Adrenal gland (tissue), 12 donors: Measurements from ENCODE around the gene GPC6. TPM values are rescaled to one million over a fixed set of nuclear protein-coding genes. Genes with fewer than 3 reads are reported as not detected.

Experiments
- DNase-seq, 7 donors: peaks; one replicate each; pipeline ENCODE4 v3.0.0-alpha.2; 2019 to 2020
- H3K27ac ChIP-seq, 5 donors: fragments of 200-600 bp; sonication (generic) in 4 of 5; 1 replicate in 3 of 5; 2 replicates in 2 of 5; pipeline versions ENCODE4 v1.5.1 to v1.8.0; 2016 to 2020; ENCODE audit warnings: mild to moderate bottlenecking in 1 of 5
- H3K27me3 ChIP-seq: fragments of 200-600 bp; 2 replicates; pipeline ENCODE4 v1.8.0; 2021
- H3K36me3 ChIP-seq, 2 donors: fragments of 200-600 bp; replicated peaks in 1 of 2; 1 replicate in 1 of 2; 2 replicates in 1 of 2; pipeline versions ENCODE4 v1.5.1 to v1.8.0; 2018 to 2022
- H3K4me1 ChIP-seq, 2 donors: fragments of 200-600 bp; replicated peaks in 1 of 2; 1 replicate in 1 of 2; 2 replicates in 1 of 2; pipeline versions ENCODE4 v1.5.1 to v1.8.0; 2018 to 2021
- H3K4me3 ChIP-seq, 4 donors: fragments of 200-600 bp; sonication (generic) in 3 of 4; one replicate each; pipeline ENCODE4 v1.5.1; 2016 to 2018
- H3K9me3 ChIP-seq, 3 donors: fragments of 200-600 bp; sonication (generic) in 1 of 3; replicated peaks in 1 of 3; 1 replicate in 2 of 3; 2 replicates in 1 of 3; pipeline versions ENCODE4 v1.5.1 to v1.8.0; 2016 to 2021
- POLR2A ChIP-seq, 2 donors: fragments of 450-650 bp; IDR thresholded peaks; one replicate each; pipeline ENCODE4 v1.6.1; 2017; ENCODE audit warnings: antibody characterized with exemption in 2 of 2, mild to moderate bottlenecking in 2 of 2, moderate library complexity in 1 of 2
- WGBS, 4 donors: extraction: QIAGEN DNeasy Blood & Tissue Kit in 2 of 4; methylation state at CpG; one replicate each; pipeline versions ENCODE4 v1.1.5 to v1.1.7; 2013 to 2017; 5-methylcytosine and 5-hydroxymethylcytosine counted together
- intact Hi-C, 2 donors: fragments of 100-400 bp; cut with DNase I; formaldehyde crosslinking; loops; one replicate each; pipeline versions ENCODE4 v1.14.1 to v1.15.0; 2022 to 2023
- polyA plus RNA-seq, 3 donors: library from polyadenylated mRNA; stranded (reverse); fragments of 200-250 nt in 2 of 3; fragments of 350-450 nt in 1 of 3; fragmentation: Illumina TruSeq in 1 of 3; extraction: RNeasy Lipid Tissue Mini Kit (QIAGEN cat#74804) in 1 of 3; gene quantifications; one replicate each; pipeline ENCODE4 v1.2.3, GENCODE V29; 2013 to 2014
- total RNA-seq, 9 donors: library from RNA; depleted of rRNA in 4 of 9; stranded (reverse); fragments of >200 nt in 4 of 9; fragments of 120-200 nt in 1 of 9; fragmentation: NEBNext Ultra II Directional in 1 of 9; extraction: Animal tissue kit (Norgen Biotek cat#: 25700) in 1 of 9; gene quantifications; one replicate each; pipeline versions ENCODE4 v1.1.0 to v1.2.4, GENCODE V29; 2013 to 2023
- TF ChIP-seq, protein P1 (sequence below), 6 experiments: fragments of 450-650 bp in 4 of 6; fragments of 200-600 bp in 2 of 6; sonication (generic) in 1 of 6; IDR thresholded peaks; 1 replicate in 5 of 6; 2 replicates in 1 of 6; pipeline versions ENCODE4 v1.5.1 to v1.8.0; 2016 to 2021; ENCODE audit warnings: antibody characterized with exemption in 6 of 6, mild to moderate bottlenecking in 2 of 6, moderate library complexity in 1 of 6
- donor health status: healthy with polysubstance abuse.
- donor health status: Bipolar disorder and iron deficiency.
- donor health status: DM: yes; HTN: yes; CAD: no.
- donor health status: DM: no; HTN: no; CAD: no.
- donor health status: DM: no; HTN: no; CAD: no.
- donor health status: DM: yes; HTN: yes; CAD: no.

The GPC6 gene
- total and polyA plus RNA-seq, 12 donors, result 0.37 to 62.3 (median 2.5) TPM

DNA sequence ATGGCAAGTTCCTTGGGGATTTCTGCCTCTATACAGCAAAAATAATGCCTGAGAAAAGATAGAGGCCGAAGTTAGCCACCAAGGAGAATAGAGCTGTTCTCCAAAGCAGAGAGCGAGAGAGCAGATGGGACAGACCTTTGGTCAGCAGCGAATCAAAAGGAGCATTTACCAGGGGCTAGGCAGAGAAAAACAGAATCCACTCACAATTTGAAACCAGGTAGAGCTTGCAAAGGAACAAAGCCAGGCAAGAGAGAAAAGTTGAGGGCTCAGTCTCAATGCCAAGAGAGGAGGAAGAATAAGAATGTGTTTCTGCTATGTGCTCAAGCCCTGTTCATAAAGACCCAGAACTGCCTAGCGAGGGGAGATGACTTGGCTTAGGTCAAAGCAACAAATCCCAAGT is 1140.1 kb downstream of the GPC6 start:
- no peak for DNase-seq
- no peak overlapping the region for H3K4me3 ChIP-seq
- no peaks in the 10 kb centered on the region for H3K36me3 ChIP-seq
- intact Hi-C loops, result no loop called here
- H3K4me1 ChIP-seq, result no peaks in the 10 kb centered on the region
- TF ChIP-seq POLR2A (IDR thresholded peaks at IDR 0.05), result no peak
- TF ChIP-seq, protein P1, sequence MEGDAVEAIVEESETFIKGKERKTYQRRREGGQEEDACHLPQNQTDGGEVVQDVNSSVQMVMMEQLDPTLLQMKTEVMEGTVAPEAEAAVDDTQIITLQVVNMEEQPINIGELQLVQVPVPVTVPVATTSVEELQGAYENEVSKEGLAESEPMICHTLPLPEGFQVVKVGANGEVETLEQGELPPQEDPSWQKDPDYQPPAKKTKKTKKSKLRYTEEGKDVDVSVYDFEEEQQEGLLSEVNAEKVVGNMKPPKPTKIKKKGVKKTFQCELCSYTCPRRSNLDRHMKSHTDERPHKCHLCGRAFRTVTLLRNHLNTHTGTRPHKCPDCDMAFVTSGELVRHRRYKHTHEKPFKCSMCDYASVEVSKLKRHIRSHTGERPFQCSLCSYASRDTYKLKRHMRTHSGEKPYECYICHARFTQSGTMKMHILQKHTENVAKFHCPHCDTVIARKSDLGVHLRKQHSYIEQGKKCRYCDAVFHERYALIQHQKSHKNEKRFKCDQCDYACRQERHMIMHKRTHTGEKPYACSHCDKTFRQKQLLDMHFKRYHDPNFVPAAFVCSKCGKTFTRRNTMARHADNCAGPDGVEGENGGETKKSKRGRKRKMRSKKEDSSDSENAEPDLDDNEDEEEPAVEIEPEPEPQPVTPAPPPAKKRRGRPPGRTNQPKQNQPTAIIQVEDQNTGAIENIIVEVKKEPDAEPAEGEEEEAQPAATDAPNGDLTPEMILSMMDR (IDR thresholded peaks at IDR 0.05), result no peak
- whole genome bisulfite sequencing, 4 donors, result 91 to 96% (median 92%) methylated on average over 4 of the region's 4 CpGs
- no peaks in the 10 kb centered on the region for H3K27me3 ChIP-seq
- H3K27ac ChIP-seq, result no peak overlapping the region
- no peaks in the 10 kb centered on the region for H3K9me3 ChIP-seq

DNA sequence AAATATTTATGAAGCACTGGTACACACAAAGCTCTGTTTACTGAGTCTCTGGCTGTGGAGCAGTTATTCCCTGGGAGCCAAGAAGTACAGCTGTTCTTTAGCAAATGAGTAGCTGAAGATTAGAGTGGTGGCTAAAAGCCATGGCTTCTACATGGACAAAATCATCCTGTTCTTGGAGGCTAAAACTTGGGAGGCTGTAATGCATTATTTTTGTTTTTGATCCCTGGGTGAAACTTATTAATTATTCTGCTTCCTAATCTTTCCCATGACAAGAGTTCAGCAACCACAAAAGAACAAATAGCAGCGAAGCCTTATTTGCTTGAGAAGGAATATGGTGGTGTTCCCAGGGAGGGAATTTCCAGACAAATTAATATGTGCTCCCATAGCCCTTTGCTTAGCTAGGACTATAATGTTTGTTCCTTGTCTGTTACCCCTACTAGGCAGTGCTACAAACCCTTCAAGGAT is 1143.4 kb downstream of the GPC6 start:
- 65 to 90% (median 80%) methylated on average over 1 of the region's 1 CpG for WGBS, 4 donors
- Histone ChIP-seq H3K9me3 (no peaks in the 10 kb centered on the region), H3K4me3 (no peak overlapping the region), H3K36me3 (no peaks in the 10 kb centered on the region), H3K27me3 (no peaks in the 10 kb centered on the region), H3K4me1 (no peaks in the 10 kb centered on the region), H3K27ac (no peak overlapping the region)
- no peak for TF ChIP-seq POLR2A (IDR thresholded peaks at IDR 0.05)
- TF ChIP-seq, protein P1 (IDR thresholded peaks at IDR 0.05), result no peak
- DNase-seq, result peak in 3 of 7 donors; percentile 9 to 55 (median 16)
- intact Hi-C loops, result no loop called here

DNA sequence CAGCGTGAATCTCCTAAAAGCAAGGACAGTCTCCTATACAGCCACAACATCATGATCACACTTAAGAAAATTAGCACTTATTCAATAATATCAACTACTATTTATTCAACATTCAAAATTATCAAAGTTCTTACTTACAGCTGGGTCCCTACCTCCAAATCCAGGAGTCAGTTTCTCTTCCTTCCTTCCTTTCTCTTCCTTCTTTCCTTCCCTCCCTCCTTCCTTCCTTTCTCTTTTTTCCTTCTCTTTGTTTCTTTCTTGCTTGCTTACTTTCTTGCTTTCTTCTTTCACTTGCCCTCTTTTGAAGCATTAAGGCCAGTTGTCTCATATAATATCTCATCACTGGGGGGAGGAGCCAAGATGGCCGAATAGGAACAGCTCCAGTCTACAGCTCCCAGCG is 1145.2 kb downstream of the GPC6 start:
- intact Hi-C loops, result no loop called here
- H3K27me3 ChIP-seq, result no peaks in the 10 kb centered on the region
- WGBS, 4 donors, result 83 to 95% (median 89%) methylated on average over 3 of the region's 3 CpGs

DNA sequence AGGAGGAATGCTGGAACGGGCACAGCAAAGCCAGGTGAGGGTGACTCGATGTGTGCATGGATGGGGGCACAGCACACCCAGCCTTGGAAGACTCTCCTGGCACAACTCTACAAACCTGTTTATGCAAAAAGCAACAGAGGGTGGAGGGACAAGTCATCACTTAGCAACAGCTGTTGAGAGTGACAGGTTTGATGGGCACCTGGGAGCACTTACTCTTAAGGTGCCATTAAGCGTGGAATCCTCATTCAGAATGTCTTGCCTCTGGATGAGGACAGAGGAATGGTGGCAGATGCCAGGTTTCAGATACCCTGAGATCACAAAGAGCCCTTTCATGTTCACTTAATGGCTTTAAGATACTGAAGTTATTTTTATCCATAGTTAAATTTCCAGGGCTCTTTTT is 1155.9 kb downstream of the GPC6 start:
- H3K27ac ChIP-seq, result no peak overlapping the region
- no peak for DNase-seq
- no peaks in the 10 kb centered on the region for H3K36me3 ChIP-seq
- TF ChIP-seq POLR2A (IDR thresholded peaks at IDR 0.05), result no peak
- intact Hi-C loops, result no loop called here
- H3K4me3 ChIP-seq, result no peak overlapping the region
- H3K27me3 ChIP-seq, result no peaks in the 10 kb centered on the region
- H3K9me3 ChIP-seq, result no peaks in the 10 kb centered on the region
- H3K4me1 ChIP-seq, result no peaks in the 10 kb centered on the region
- 77 to 95% (median 94%) methylated on average over 3 of the region's 3 CpGs for WGBS, 4 donors

More for the DNA sequence above, 1145.2 kb downstream of the GPC6 start:
- Histone ChIP-seq H3K4me3 (no peak overlapping the region), H3K9me3 (no peaks in the 10 kb centered on the region), H3K27ac (no peak overlapping the region), H3K36me3 (no peaks in the 10 kb centered on the region), H3K4me1 (no peaks in the 10 kb centered on the region)
- no peak for DNase-seq
- no peak for TF ChIP-seq POLR2A (IDR thresholded peaks at IDR 0.05)
- TF ChIP-seq, protein P1 (IDR thresholded peaks at IDR 0.05), result no peak

DNA sequence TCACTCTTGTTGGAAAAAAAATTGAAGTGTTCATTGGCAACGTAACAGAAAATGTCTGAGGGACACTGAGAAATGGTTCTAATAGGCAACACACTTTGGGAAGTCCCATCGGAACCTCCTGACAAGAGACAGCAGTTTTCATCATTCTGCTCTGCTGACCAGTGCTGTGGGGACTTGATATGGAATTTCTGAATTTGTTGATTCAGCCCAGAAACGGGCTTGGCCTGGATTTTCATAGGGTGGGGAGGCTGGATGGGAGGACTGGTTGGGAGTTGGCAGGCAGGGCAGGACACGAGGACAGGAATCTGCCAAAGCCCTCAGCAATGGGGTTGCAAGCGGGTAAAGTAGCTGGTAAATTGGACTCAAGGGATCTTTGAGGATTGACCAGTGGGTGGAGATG is 1156.4 kb downstream of the GPC6 start:
- no peak overlapping the region for H3K27ac ChIP-seq

More for the DNA sequence above, 1156.4 kb downstream of the GPC6 start:
- DNase-seq, result no peak
- no peaks in the 10 kb centered on the region for H3K27me3 ChIP-seq
- intact Hi-C loops, result no loop called here
- WGBS, 4 donors, result 73 to 81% (median 76%) methylated on average over 5 of the region's 5 CpGs
- no peaks in the 10 kb centered on the region for H3K4me1 ChIP-seq
- TF ChIP-seq POLR2A (IDR thresholded peaks at IDR 0.05), result no peak
- TF ChIP-seq, protein P1 (IDR thresholded peaks at IDR 0.05), result no peak
- no peaks in the 10 kb centered on the region for H3K36me3 ChIP-seq
- H3K4me3 ChIP-seq, result no peak overlapping the region
- no peaks in the 10 kb centered on the region for H3K9me3 ChIP-seq
